SW 1271 (cell line): ENCODE results near the gene FSTL4.

Experiments used
- DNase-seq, 2 experiments: peaks; one replicate each; lab custom pipeline; 2025; lab: John Stamatoyannopoulos, UW

Gene FSTL4

GRCh38 chr5:133512896-133513295 is 99.4 kb downstream of the FSTL4 start:
- DNase-seq = no peak

GRCh38 chr5:133511653-133512235 is 100.6 kb downstream of the FSTL4 start:
- DNase-seq = no peak

- no peak for DNase-seq
These were observed 101.6 kb downstream of the FSTL4 start for GRCh38 chr5:133510634-133511262.

- DNase-seq = no peak
These were observed 102.6 kb downstream of the FSTL4 start for GRCh38 chr5:133509742-133510079.

GRCh38 chr5:133508845-133509741 is 103.2 kb downstream of the FSTL4 start:
- no peak for DNase-seq

GRCh38 chr5:133508331-133508730 is 104.0 kb downstream of the FSTL4 start:
- no peak for DNase-seq

- DNase-seq = no peak
These were observed 106.2 kb downstream of the FSTL4 start for GRCh38 chr5:133506181-133506580.

GRCh38 chr5:133503511-133503910 is 108.8 kb downstream of the FSTL4 start:
- no peak for DNase-seq

GRCh38 chr5:133499895-133500294 is 112.4 kb downstream of the FSTL4 start:
- DNase-seq = no peak

GRCh38 chr5:133497608-133498348 is 114.6 kb downstream of the FSTL4 start:
- no peak for DNase-seq

- no peak for DNase-seq
These were observed 115.7 kb downstream of the FSTL4 start for GRCh38 chr5:133496631-133497030.

- no peak for DNase-seq
These were observed 117.5 kb downstream of the FSTL4 start for GRCh38 chr5:133494923-133495246.

GRCh38 chr5:133494232-133494922 is 118.0 kb downstream of the FSTL4 start:
- no peak for DNase-seq

- peak in 1 of 2 experiments; percentile 14 for DNase-seq
These were observed 122.7 kb downstream of the FSTL4 start for GRCh38 chr5:133489632-133490031.

- DNase-seq = no peak
These were observed 125.2 kb downstream of the FSTL4 start for GRCh38 chr5:133487093-133487492.

GRCh38 chr5:133485468-133485867 is 126.9 kb downstream of the FSTL4 start:
- no peak for DNase-seq

- no peak for DNase-seq
These were observed 128.8 kb downstream of the FSTL4 start for GRCh38 chr5:133483406-133484090.

- DNase-seq = no peak
These were observed 130.3 kb downstream of the FSTL4 start for GRCh38 chr5:133482028-133482427.

GRCh38 chr5:133480866-133481265 is 131.5 kb downstream of the FSTL4 start:
- no peak for DNase-seq

GRCh38 chr5:133480366-133480765 is 132.0 kb downstream of the FSTL4 start:
- DNase-seq = no peak
